ENCODE measurements around the gene TMEM143. TPM values are rescaled to one million over a fixed set of nuclear protein-coding genes. Genes with fewer than 3 reads are reported as not detected.

Gene TMEM143
- total RNA-seq, 4 donors from 2014 or later: 3.2 to 9.3 (median 6.2) TPM

DNA sequence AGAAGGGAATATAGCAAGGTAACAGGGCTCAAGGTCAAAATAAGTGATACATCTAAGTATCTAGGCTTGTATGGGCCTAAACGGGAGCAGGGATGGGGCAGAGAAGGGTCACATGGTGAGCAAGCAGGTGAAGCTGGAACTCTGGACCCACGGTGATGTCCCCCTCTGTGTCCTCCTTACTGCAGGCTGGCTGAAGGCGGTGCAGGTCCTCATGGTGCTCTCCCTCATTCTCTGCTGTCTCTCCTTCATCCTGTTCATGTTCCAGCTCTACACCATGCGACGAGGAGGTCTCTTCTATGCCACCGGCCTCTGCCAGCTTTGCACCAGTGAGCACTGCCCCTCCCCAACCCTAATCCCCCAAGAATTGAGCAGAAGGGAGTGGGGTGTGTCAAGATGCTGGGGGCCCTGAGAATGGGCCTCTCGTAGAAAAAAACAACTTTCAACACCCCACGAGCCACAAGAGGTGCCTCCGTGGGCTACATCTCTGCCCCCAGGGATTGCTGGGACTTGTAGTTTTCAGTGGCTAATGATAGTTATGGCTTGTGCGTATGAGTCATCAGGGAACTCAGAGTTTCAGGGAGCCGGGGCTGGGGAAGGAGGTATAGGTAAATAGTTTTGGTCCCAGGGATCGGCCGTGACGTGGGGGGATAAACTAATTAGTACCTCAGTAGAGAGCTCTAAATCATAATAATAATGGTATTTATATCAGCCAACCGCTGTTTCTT, 34.4 kb downstream of the TMEM143 start:
- no peak for DNase-seq
- intact Hi-C loops (cut with DNase I): no loop called here
- H3K36me3 ChIP-seq: no peaks in the 10 kb centered on the region
- H3K9me3 ChIP-seq: no peaks in the 10 kb centered on the region
- no peak for TF ChIP-seq CTCF (IDR thresholded peaks at IDR 0.05)
- no peak for TF ChIP-seq POLR2A (IDR thresholded peaks at IDR 0.05)
- peaks cover 20 to 95% (median 55%) of the 10 kb centered on the region in 3 donors for H3K4me1 ChIP-seq
- H3K4me3 ChIP-seq: peak overlapping the region in 2 of 4 donors; percentile 60 to 70
- 50 to 55% methylated on average over 15 of the region's 15 CpGs for WGBS, 2 donors
- no peaks in the 10 kb centered on the region for H3K27me3 ChIP-seq
- peak overlapping the region; percentile 91 to 95 (median 93) for H3K27ac ChIP-seq

GRCh38 chr19:48325265-48325910, 38.4 kb downstream of the TMEM143 start, which contains the start of gene EMP3:
Gene EMP3, plus strand, starts transcription at chr19:48325552. Its CDS starts 1,293 bp downstream, at chr19:48326845.
- intact Hi-C loops (cut with DNase I): no loop called here
- peaks cover 20 to 92% (median 49%) of the 10 kb centered on the region in 3 donors for H3K4me1 ChIP-seq
- no peaks in the 10 kb centered on the region for H3K27me3 ChIP-seq
- no peak for DNase-seq
- H3K27ac ChIP-seq: peak within 1 kb of the TSS; percentile 79 to 91 (median 86)
- no peaks in the 10 kb centered on the region for H3K9me3 ChIP-seq
- WGBS, 2 donors: 2 to 3% methylated on average over 21 to 22 of the region's 22 CpGs
- H3K4me3 ChIP-seq: peak within 1 kb of the TSS; percentile 21 to 70 (median 48)
- H3K36me3 ChIP-seq: no peaks in the 10 kb centered on the region
- TF ChIP-seq POLR2A (IDR thresholded peaks at IDR 0.05) (peak in 2 of 4 donors; percentile 51 to 65), CTCF (IDR thresholded peaks at IDR 0.05) (no peak)

GRCh38 chr19:48321622-48322591, 41.8 kb downstream of the TMEM143 start:
- TF ChIP-seq POLR2A (IDR thresholded peaks at IDR 0.05): peak in 3 of 4 donors; percentile 39 to 84 (median 53)
- peak in 2 of 6 experiments; percentile 14 to 20 for TF ChIP-seq CTCF (IDR thresholded peaks at IDR 0.05)
- WGBS, 2 donors: 3 to 11% methylated on average over 9 to 37 of the region's 63 CpGs
- no peaks in the 10 kb centered on the region for H3K9me3 ChIP-seq
- no peaks in the 10 kb centered on the region for H3K27me3 ChIP-seq
- H3K27ac ChIP-seq: peak overlapping the region; percentile 98 to 99 (median 98)
- H3K36me3 ChIP-seq: no peaks in the 10 kb centered on the region
- peak; percentile 95 for DNase-seq
- H3K4me3 ChIP-seq: peak overlapping the region; percentile 52 to 83 (median 61)
- intact Hi-C loops (cut with DNase I): no loop called here
- peaks cover 17 to 71% (median 40%) of the 10 kb centered on the region in 3 donors for H3K4me1 ChIP-seq

GRCh38 chr19:48321372-48321621, 42.4 kb downstream of the TMEM143 start:
- peak overlapping the region; percentile 98 to 99 (median 98) for H3K27ac ChIP-seq
- H3K4me3 ChIP-seq: peak overlapping the region; percentile 52 to 83 (median 61)
- peak in 1 of 4 donors; percentile 66 for TF ChIP-seq POLR2A (IDR thresholded peaks at IDR 0.05)
- TF ChIP-seq CTCF (IDR thresholded peaks at IDR 0.05): no peak
- H3K4me1 ChIP-seq: peaks cover 17 to 65% (median 34%) of the 10 kb centered on the region in 3 donors
- DNase-seq: peak; percentile 96
- no peaks in the 10 kb centered on the region for H3K9me3 ChIP-seq
- intact Hi-C loops (cut with DNase I): no loop called here
- H3K36me3 ChIP-seq: no peaks in the 10 kb centered on the region
- 0 to 2% methylated on average over 7 to 9 of the region's 22 CpGs for WGBS, 2 donors
- no peaks in the 10 kb centered on the region for H3K27me3 ChIP-seq

Data from esophagus squamous epithelium (tissue), 5 donors.